22Rv1 (cell line): ENCODE results near the gene SNX10.

Experiments used
- ZFX ChIP-seq: fragments of 450-650 bp; IDR thresholded peaks from 2 replicates; pipeline ENCODE4 v1.6.1; 2017; ENCODE audit warnings: antibody characterized with exemption, borderline replicate concordance
- TF ChIP-seq, protein P1 (sequence below): fragments of 450-650 bp; IDR thresholded peaks from 2 replicates; pipeline ENCODE4 v1.5.1; 2017; ENCODE audit warnings: mild to moderate bottlenecking

- TF ChIP-seq, protein P1, sequence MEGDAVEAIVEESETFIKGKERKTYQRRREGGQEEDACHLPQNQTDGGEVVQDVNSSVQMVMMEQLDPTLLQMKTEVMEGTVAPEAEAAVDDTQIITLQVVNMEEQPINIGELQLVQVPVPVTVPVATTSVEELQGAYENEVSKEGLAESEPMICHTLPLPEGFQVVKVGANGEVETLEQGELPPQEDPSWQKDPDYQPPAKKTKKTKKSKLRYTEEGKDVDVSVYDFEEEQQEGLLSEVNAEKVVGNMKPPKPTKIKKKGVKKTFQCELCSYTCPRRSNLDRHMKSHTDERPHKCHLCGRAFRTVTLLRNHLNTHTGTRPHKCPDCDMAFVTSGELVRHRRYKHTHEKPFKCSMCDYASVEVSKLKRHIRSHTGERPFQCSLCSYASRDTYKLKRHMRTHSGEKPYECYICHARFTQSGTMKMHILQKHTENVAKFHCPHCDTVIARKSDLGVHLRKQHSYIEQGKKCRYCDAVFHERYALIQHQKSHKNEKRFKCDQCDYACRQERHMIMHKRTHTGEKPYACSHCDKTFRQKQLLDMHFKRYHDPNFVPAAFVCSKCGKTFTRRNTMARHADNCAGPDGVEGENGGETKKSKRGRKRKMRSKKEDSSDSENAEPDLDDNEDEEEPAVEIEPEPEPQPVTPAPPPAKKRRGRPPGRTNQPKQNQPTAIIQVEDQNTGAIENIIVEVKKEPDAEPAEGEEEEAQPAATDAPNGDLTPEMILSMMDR = no peak
- no peak for TF ChIP-seq ZFX
Measured at GRCh38 chr7:26321435-26321834, 29.8 kb downstream of the SNX10 start.
